WI38 (cell line): ENCODE measurements around the gene PCDHGA8.
A peak's percentile ranks its signal among the peaks of the same experiment; 100 is the strongest.

Source experiments
- H3K4me3 ChIP-seq: 2 replicates; pipeline ENCODE4 v1.5.1; 2011; ENCODE audit warnings: low read depth, mild to moderate bottlenecking, control low read depth, low read length
- TF ChIP-seq, protein P1 (sequence below): IDR thresholded peaks from 2 replicates; pipeline ENCODE4 v1.5.1; 2012; ENCODE audit warnings: low read depth, mild to moderate bottlenecking, control low read depth, low read length

PCDHGA8 gene

DNA sequence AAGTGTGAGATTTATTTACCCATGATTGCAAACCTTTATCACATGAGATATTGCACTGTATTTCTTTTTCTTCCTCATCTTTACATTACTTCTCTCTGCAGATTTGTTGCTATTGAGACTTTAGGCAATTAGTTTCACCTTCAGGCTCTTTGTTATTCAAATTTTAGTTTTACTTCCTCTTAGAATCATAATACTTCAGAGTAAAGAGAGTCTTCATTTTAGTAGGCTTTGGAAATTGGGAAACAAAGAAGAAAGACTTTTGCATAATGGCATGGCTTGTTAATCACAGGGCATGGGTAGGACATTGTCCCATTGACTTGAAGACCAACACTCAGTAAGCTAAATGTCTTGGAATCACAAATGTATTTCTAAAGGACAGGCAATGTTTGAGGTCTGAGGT is 29.7 kb upstream of the PCDHGA8 start:
- no peak overlapping the region for H3K4me3 ChIP-seq
- TF ChIP-seq, protein P1, sequence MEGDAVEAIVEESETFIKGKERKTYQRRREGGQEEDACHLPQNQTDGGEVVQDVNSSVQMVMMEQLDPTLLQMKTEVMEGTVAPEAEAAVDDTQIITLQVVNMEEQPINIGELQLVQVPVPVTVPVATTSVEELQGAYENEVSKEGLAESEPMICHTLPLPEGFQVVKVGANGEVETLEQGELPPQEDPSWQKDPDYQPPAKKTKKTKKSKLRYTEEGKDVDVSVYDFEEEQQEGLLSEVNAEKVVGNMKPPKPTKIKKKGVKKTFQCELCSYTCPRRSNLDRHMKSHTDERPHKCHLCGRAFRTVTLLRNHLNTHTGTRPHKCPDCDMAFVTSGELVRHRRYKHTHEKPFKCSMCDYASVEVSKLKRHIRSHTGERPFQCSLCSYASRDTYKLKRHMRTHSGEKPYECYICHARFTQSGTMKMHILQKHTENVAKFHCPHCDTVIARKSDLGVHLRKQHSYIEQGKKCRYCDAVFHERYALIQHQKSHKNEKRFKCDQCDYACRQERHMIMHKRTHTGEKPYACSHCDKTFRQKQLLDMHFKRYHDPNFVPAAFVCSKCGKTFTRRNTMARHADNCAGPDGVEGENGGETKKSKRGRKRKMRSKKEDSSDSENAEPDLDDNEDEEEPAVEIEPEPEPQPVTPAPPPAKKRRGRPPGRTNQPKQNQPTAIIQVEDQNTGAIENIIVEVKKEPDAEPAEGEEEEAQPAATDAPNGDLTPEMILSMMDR = no peak

DNA sequence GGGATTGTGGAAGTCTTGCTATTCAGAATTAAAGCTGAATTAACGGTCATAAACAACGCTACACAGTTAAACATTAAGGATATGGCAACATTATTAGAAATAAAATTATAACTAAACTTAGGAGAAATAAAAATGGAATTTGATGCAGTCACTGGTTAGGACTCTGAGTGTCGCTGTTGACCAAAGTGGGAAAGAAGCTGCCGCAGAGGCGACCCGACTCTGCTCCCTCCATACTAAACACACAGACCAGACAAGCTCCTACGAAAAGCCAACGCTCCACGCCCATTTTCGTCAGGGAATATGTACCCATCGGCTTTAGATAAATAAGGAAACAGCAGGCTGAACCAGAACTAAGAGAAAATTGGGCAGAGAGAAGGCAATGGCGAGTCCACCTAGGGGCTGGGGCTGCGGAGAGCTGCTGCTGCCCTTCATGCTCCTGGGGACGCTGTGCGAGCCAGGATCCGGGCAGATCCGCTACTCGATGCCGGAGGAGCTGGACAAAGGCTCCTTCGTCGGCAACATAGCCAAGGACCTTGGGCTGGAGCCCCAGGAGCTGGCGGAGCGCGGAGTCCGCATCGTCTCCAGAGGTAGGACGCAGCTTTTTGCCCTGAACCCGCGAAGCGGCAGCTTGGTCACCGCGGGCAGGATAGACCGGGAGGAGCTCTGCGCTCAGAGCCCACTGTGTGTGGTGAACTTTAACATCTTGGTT is 28.3 kb upstream of the PCDHGA8 start, which contains the start of gene PCDHGA5:
Gene PCDHGA5 (plus strand): TSS at position 211 of the 709 bp plus-strand sequence. CDS start 169 bp downstream, at position 380.
- TF ChIP-seq, protein P1 = no peak
- no peak within 1 kb of the TSS for H3K4me3 ChIP-seq

DNA sequence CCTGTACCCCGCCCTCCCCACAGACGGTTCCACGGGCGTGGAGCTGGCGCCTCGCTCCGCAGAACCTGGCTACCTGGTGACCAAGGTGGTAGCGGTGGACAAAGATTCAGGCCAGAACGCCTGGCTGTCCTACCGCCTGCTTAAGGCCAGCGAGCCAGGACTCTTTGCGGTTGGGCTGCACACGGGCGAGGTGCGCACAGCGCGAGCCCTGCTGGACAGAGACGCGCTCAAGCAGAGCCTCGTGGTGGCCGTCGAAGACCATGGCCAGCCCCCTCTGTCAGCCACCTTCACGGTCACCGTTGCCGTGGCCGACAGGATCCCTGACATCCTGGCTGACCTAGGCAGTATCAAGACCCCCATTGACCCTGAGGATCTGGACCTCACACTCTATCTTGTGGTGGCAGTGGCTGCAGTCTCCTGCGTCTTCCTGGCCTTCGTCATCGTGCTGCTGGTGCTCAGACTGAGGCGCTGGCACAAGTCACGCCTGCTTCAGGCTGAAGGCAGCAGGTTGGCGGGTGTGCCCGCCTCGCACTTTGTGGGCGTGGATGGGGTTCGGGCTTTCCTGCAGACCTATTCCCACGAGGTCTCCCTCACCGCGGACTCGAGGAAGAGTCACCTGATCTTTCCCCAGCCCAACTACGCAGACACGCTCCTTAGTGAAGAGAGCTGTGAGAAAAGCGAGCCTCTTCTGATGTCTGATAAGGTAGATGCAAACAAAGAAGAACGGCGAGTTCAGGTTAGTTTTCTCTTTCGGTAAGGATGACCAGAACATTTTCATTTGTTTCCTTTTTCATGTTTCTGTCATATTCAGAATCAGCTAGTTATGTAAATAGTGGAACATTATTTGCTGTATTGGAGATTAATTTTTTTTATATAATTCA is 26.2 kb upstream of the PCDHGA8 start:
- no peak overlapping the region for H3K4me3 ChIP-seq
- TF ChIP-seq, protein P1 = no peak

DNA sequence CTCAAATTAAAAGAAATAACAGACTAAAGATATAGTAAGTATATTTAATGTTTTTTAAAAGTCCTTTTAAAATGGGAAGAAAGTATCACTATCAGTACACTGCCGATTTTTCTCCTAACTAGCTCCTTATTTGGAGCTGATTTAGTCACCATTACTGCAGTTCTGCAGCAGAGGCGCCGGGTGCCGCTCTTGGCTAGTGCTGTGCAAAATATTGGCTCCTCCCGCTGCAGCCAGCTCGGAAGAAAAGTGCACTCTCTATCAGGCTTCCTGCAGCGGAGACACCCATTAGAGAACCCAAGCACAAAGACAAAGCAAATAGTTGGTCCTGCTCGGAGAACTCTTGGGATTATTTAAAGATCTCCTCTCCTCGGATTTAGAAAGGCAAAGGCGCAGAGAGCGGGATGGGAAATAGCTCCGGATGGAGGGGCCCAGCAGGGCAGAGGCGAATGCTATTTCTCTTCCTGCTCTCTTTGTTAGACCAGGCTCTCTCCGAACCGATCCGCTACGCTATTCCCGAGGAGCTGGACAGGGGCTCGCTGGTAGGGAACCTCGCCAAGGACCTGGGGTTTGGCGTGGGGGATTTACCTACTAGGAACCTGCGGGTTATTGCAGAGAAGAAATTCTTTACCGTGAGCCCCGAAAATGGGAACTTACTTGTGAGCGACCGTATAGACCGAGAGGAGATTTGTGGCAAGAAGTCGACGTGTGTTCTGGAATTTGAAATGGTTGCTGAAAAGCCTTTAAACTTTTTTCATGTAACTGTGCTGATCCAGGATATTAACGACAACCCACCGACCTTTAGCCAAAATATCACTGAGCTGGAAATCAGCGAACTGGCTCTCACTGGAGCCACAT is 22.2 kb upstream of the PCDHGA8 start, which contains the start of gene PCDHGB3:
Gene PCDHGB3 (plus strand): TSS at position 249 of the 855 bp plus-strand sequence. CDS start 153 bp downstream, at position 402.
- TF ChIP-seq, protein P1 = peak; percentile 53
- H3K4me3 ChIP-seq = peak within 1 kb of the TSS; percentile 53

DNA sequence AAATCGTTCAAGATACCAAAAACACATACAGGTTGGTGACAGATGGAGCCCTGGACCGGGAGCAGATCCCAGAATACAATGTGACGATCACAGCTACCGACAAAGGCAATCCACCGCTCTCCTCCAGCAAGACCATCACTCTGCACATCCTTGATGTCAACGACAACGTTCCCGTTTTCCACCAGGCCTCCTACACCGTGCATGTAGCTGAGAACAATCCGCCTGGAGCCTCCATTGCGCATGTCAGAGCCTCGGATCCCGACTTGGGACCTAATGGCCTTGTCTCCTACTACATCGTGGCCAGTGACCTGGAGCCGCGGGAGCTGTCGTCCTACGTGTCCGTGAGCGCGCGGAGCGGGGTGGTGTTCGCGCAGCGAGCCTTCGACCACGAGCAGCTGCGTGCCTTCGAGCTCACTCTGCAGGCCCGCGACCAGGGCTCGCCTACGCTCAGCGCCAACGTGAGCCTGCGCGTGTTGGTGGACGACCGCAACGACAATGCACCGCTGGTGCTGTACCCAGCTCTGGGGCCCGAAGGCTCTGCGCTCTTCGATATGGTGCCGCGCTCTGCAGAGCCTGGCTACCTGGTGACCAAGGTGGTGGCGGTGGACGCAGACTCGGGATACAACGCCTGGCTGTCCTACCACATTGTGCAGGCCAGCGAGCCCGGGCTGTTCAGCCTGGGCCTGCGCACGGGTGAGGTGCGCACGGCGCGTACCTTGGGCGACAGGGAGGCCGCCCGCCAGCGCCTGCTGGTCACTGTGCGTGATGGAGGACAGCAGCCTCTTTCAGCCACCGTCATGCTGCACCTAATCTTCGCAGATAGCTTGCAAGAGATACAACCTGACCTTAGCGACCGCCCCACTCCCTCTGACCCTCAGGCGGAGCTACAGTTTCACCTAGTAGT is 20.6 kb upstream of the PCDHGA8 start:
- no peak overlapping the region for H3K4me3 ChIP-seq
- TF ChIP-seq, protein P1 = no peak

DNA sequence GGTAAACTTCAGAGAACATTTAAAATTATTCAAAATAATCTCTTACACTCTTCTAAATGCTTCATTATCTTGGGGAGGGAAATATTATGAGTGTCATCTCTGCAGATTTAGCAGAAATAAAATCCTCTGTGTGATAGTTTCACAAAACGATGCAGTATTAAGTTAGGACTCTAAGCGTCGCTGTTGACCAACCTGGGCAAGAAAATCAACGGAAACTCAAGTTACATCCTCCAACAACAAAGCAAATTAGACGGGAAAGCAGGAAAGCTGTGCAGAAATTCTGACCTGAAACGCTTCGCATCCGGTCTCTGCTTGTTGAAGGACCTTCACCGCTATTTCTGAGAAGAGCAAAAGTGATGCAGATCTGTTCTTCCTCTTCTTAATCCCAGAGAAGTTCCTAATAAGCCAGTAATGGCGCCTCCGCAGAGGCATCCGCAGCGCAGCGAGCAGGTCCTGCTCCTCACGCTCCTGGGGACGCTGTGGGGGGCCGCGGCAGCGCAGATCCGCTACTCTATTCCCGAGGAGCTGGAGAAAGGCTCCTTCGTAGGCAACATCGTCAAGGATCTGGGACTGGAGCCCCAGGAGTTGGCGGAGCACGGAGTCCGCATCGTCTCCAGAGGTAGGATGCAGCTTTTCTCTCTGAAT is 18.6 kb upstream of the PCDHGA8 start, which contains the start of gene PCDHGA6:
Gene PCDHGA6 (plus strand): TSS at position 219 of the 645 bp plus-strand sequence. CDS start 193 bp downstream, at position 412.
- H3K4me3 ChIP-seq = no peak within 1 kb of the TSS
- TF ChIP-seq, protein P1 = peak; percentile 37; the same call in 1 of the 2 replicates
